ENCODE measurements around the gene NFILZ.

- TF ChIP-seq PPARA (CRISPR knock-in tag; IDR thresholded peaks at IDR 0.05; ENCODE audit: borderline replicate concordance) (no peak), BACH2 (CRISPR knock-in tag; IDR thresholded peaks at IDR 0.05; ENCODE audit: borderline replicate concordance) (no peak), ZNF8 (CRISPR knock-in tag; IDR thresholded peaks at IDR 0.05) (no peak), ZC3H10 (CRISPR knock-in tag; IDR thresholded peaks at IDR 0.05) (no peak), CSRNP3 (CRISPR knock-in tag; IDR thresholded peaks at IDR 0.05) (no peak), CREB5 (CRISPR knock-in tag; IDR thresholded peaks at IDR 0.05; ENCODE audit: low read depth) (no peak)
These were observed 31.8 kb downstream of the NFILZ start for GRCh38 chr19:8662263-8662662.
